HG03025 (cell line): ENCODE results near the gene KRTAP20-2.

Experiments used
- ATAC-seq: cut with Tn5 transposase; IDR thresholded peaks from one replicate; pipeline ENCODE4 v1.9.1; 2021; ENCODE audit warnings: mild to moderate bottlenecking, moderate library complexity; ENCODE audit not compliant: unreplicated experiment, low FRiP score

KRTAP20-2 gene

DNA sequence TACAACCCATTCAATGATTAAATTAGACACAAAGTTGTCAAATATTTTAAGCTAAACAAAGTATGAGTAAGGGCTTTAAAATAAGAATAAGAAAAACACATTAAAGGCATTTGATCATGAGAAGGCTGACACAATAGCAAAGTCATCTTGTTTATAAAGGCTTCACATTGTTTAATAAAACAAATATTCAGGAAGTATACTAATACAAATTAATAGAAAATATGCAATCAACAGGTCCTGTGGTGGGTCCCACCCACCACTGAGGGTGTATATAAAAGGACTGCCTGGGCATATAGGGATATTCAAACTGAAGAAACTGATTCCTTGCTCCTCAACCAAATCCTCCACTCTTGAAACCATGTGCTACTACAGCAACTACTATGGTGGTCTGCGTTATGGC lies at the start of gene KRTAP20-2:
Gene KRTAP20-2, plus strand, starts transcription at position 301 of the 400 bp plus-strand sequence. Its CDS starts 58 bp downstream, at position 359.
- no peak for ATAC-seq

GRCh38 chr21:30590297-30590696 lies 44.7 kb upstream of the KRTAP20-2 start, which contains the start of gene KRTAP22-2:
TSS of gene KRTAP22-2 (minus strand) at chr21:30590397.
- no peak for ATAC-seq

GRCh38 chr21:30592140-30592539 lies 42.9 kb upstream of the KRTAP20-2 start, which contains the start of gene KRTAP6-3:
TSS of gene KRTAP6-3 (plus strand) at chr21:30592440. CDS start at chr21:30592446, 6 bp downstream.
- ATAC-seq = no peak

DNA sequence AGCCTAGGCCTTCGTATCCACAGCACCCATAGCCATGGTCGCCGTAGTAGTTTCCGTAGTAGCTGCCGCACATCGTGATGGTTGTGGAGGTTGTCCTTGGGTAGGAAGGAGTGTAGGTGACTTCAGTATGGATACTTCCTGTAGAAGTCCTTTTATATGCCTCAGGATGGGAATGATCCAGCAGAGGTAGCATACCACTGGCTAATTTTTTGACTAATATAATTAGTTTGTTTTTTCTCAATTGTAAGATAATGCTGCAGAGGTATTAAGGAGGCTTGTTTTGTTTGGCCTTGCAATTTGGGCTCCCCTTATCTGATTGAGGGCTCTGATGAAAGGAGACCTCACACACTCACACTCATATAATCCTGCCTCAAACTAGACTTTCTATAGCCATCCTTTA lies 36.2 kb upstream of the KRTAP20-2 start, which contains the start of gene KRTAP6-2:
Gene KRTAP6-2, minus strand, starts transcription at position 101 of the 400 bp plus-strand sequence. Its CDS starts 28 bp downstream, at position 73.
- ATAC-seq = no peak

DNA sequence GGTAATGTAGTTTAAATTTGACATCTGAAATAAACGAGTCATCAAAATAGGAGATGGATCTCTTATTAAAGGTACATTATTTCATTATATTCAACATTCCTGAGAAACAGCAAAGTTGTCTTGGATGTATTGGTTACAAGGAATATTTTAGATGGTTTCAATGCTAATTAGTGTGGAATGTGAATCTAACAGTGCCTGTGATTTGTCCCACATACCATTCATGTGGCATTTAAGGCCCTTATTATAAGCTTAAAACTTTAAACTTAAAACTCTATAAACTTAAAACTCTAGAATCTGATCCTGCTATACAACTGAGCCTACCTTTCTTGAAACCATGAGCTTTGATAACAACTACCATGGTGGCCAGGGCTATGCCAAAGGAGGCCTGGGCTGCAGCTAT lies 34.2 kb upstream of the KRTAP20-2 start, which contains the start of gene KRTAP22-1:
Gene KRTAP22-1, plus strand, starts transcription at position 301 of the 400 bp plus-strand sequence.
- no peak for ATAC-seq

DNA sequence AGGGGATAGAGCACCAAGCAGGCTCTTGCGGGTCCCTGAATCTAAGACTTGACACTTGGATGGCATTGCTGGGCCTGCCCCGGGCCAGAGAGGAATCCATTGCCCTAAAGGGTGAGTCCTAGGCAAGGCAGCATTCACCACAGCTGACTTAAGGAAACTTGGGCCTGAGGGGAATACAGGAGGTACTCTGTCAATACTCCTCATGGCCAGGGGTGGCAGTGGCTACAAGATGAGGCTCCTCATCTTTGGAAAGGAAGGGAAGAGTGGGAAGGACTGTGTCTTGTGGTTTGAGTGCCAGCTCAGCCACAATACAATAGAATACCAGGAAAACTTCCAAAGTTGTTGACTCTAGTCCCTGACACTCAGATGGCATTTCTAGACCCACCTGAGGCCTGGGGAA lies 29.0 kb upstream of the KRTAP20-2 start:
- no peak for ATAC-seq

GRCh38 chr21:30612132-30612531 lies 22.9 kb upstream of the KRTAP20-2 start:
- ATAC-seq = no peak

- ATAC-seq = no peak
These were observed 21.2 kb upstream of the KRTAP20-2 start, which contains the start of gene KRTAP6-1 for GRCh38 chr21:30613836-30614235. TSS of gene KRTAP6-1 (minus strand) at chr21:30613930. CDS start at chr21:30613904, 26 bp downstream.

GRCh38 chr21:30615199-30615598 lies 19.8 kb upstream of the KRTAP20-2 start:
- ATAC-seq = no peak

- no peak for ATAC-seq
These were observed 18.9 kb upstream of the KRTAP20-2 start, which contains the start of gene KRTAP20-1 for GRCh38 chr21:30616125-30616524. TSS of gene KRTAP20-1 (plus strand) at chr21:30616425. CDS start at chr21:30616455, 30 bp downstream.

DNA sequence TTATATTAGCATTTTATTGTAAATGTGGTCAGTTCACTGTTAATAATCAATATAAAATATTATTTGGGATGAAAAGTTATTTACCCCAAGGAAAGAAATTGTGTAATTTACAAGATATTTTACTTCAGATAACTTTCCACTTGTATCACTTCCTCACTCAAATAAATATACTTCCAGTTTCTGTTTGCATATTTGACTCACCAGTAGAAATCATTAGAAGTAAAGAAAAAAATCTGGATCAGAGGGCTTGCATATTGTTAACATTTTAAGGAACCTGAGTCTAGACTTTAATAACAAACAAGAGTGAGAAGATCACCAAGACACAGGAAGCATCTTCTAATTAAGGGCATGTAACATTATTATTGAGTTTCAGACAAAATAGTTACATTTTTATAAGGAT lies 14.9 kb upstream of the KRTAP20-2 start:
- no peak for ATAC-seq

DNA sequence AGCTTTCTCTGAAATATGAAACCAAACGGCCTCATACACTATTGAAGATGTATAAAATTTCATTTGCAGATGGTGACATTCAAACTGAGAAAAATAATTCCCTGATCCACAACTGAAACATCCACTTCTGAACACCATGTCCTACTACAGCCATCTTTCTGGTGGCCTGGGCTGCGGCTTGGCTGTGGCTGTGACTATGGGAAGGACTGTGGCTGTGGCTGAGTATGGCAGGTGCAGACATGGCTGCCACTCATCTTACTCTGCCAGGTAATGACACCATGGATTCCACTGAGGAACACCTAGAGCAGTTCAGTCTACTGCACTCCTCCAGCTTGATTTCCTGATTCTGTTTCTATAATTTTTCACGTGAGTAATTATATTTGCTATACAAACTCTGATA lies 14.5 kb upstream of the KRTAP20-2 start, which contains the start of gene KRTAP20-4:
Gene KRTAP20-4, plus strand, starts transcription at position 106 of the 400 bp plus-strand sequence.
- ATAC-seq = no peak

DNA sequence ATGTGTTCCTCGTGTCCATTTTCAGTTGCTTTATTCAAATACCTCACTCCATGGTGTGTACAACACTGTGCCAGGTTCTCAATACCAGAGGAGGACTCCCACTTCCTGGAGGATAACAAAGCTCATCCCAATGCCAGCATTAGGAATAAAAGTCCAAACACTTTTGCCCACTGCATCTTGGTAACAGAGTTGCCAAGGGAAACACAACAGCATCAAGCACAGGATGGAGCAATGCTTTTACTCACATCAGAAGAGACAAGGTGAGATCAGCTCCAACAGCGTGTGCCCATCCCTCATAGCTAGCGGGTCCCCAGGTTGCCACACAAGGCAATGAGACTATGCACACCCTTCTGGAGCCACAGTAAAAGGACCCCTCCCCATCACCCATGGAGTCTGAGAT lies 11.6 kb upstream of the KRTAP20-2 start:
- no peak for ATAC-seq

- no peak for ATAC-seq
These were observed 9.4 kb upstream of the KRTAP20-2 start for GRCh38 chr21:30625449-30626165.

GRCh38 chr21:30628109-30628508 lies 6.9 kb upstream of the KRTAP20-2 start:
- no peak for ATAC-seq

- ATAC-seq = no peak
These were observed 5.8 kb upstream of the KRTAP20-2 start for GRCh38 chr21:30629200-30629599.

GRCh38 chr21:30638686-30639085 lies 3.7 kb downstream of the KRTAP20-2 start:
- ATAC-seq = no peak

DNA sequence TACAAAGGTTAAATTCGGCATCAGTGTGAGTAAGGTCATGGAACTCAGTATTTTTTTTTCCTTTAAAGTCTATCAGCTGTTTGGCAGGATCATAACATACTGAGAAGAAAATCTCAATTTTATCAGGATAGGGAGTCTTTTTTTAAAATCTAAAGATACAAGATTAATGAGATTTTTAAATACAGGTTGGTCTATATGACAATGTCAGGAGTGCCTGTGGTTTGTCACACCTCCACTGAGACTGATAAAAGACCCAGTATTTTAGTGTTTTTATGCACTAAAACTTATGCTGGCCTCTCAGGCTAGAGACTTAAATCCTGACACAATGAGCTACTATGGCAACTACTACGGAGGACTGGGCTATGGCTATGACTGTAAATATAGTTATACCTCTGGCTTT lies 7.6 kb downstream of the KRTAP20-2 start, which contains the start of gene KRTAP20-3:
Gene KRTAP20-3, plus strand, starts transcription at position 301 of the 400 bp plus-strand sequence.
- ATAC-seq = no peak

GRCh38 chr21:30646904-30647414 lies 12.0 kb downstream of the KRTAP20-2 start:
- ATAC-seq = no peak

DNA sequence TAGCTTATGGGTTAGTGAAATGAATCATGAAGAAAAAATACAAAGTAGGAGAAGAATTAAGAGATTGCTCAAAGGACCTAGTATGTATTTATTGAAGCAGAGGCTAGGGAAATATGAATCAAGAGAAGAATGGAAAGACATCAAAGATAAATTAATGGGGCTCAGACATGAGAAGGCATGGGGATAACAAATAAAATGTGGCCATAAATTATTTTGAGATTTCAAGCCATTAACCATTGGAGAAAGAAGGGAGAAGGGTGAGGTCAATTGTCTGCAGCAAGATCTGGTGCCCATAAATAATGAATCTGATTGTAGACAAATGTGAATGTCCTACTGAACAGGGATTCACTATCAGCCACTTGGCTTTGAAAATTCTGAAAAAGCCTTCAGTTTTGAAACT lies 17.9 kb downstream of the KRTAP20-2 start:
- no peak for ATAC-seq

DNA sequence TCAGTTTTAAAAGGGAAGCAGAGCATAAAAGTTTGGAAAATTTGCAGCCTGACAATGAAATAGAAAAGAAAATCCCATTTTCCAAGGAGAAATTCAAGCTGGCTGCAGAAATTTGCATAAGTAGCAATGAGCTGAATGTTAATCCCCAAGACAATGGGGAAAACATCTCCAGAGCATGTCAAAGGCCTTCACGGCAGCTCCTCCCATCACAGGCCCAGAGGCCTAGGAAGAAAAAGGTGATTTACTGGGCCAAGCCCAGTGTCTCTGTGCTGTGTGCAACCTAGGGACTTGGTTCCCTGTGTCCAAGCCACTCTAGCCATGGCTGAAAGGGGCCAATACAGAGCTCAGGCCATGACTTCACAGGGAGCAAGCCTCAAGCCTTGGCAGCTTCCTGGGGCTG lies 33.8 kb downstream of the KRTAP20-2 start:
- no peak for ATAC-seq
